Prostate gland (tissue), 2 donors: ENCODE data around the gene FNDC3B. TPM values are rescaled to one million over a fixed set of nuclear protein-coding genes. Genes with fewer than 3 reads are reported as not detected.

Experiments used
- DNase-seq: peaks from one replicate; pipeline ENCODE4 v3.0.0-alpha.2; 2019; ENCODE audit warnings: low spot score
- H3K27ac ChIP-seq, 2 donors: fragments of 200-600 bp; sonication (generic); 2 replicates each; pipeline ENCODE4 v1.5.1; 2017 to 2019
- H3K27me3 ChIP-seq: fragments of 200-600 bp; sonication (generic); replicated peaks from 2 replicates; pipeline ENCODE4 v1.5.1; 2019; ENCODE audit not compliant: insufficient read depth
- H3K36me3 ChIP-seq, 2 donors: fragments of 200-600 bp; sonication (generic); 1 replicate in 1 of 2; 2 replicates in 1 of 2; pipeline versions ENCODE4 v1.5.1 to v1.8.1; 2017 to 2019
- H3K4me1 ChIP-seq: fragments of 200-600 bp; sonication (generic); replicated peaks from 2 replicates; pipeline ENCODE4 v1.5.1; 2019
- H3K4me3 ChIP-seq, 2 donors: fragments of 200-600 bp; sonication (generic); 2 replicates each; pipeline ENCODE4 v1.5.1; 2017 to 2019
- H3K9me3 ChIP-seq: fragments of 200-600 bp; sonication (generic); 2 replicates; pipeline ENCODE4 v1.5.1; 2017
- CTCF ChIP-seq, 4 experiments: fragments of 200-600 bp in 2 of 4; fragments of 450-650 bp in 2 of 4; sonication (generic) in 2 of 4; IDR thresholded peaks; 1 replicate in 3 of 4; 2 replicates in 1 of 4; pipeline ENCODE4 v1.5.1; 2016 to 2019; ENCODE audit warnings: antibody characterized with exemption in 4 of 4, mild to moderate bottlenecking in 2 of 4, moderate library complexity in 2 of 4
- POLR2A ChIP-seq: fragments of 450-650 bp; IDR thresholded peaks from one replicate; pipeline ENCODE4 v1.6.1; 2016; ENCODE audit warnings: antibody characterized with exemption, mild to moderate bottlenecking
- POLR2AphosphoS5 ChIP-seq: sonication (generic); formaldehyde crosslinking; IDR thresholded peaks from one replicate; pipeline ENCODE4 v1.6.1; 2017; ENCODE audit warnings: antibody characterized with exemption
- WGBS: methylation state at CpG from one replicate; pipeline ENCODE4 v1.1.5; 2018; 5-methylcytosine and 5-hydroxymethylcytosine counted together
- intact Hi-C: fragments of 100-400 bp; cut with DNase I; formaldehyde crosslinking; loops from one replicate; pipeline ENCODE4 v1.14.2; 2022
- total RNA-seq, 2 donors: library from RNA; depleted of rRNA; stranded (reverse); fragments of >200 nt; gene quantifications; one replicate each; pipeline ENCODE4 v1.1.0, GENCODE V29; 2016

FNDC3B gene
- total RNA-seq, 2 donors from 2014 or later = 35.9 to 62.4 TPM

DNA sequence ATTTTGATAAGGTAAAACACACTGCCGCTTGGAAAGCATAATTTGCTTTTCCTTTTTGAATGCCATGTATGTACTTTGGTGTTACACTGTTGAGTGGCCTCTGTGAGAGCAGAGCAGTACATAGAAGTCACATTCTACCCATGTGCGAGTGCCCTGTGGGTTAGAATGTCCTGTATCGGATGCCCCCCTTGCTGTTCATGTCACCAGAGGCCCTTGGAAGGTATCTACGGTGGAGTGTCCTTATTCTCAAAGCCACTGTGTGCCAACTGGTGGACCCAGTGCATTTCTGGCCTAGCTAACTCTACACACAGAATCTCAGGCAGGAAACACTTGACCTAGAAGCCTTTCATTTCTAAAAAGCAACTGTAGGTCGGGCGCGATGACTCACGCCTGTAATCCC is 271.8 kb downstream of the FNDC3B start:
- WGBS = 97% methylated on average over 8 of the region's 8 CpGs
- no peak for DNase-seq
- Histone ChIP-seq H3K27ac (no peak overlapping the region), H3K4me3 (no peak overlapping the region), H3K36me3 (peaks cover 0 to 5% of the 10 kb centered on the region in 2 donors), H3K4me1 (peaks cover 6% of the 10 kb centered on the region), H3K27me3 (no peaks in the 10 kb centered on the region), H3K9me3 (no peaks in the 10 kb centered on the region)
- intact Hi-C loops = no loop called here
- TF ChIP-seq POLR2A (no peak), POLR2AphosphoS5 (no peak)

GRCh38 chr3:172312001-172312400 is 272.6 kb downstream of the FNDC3B start:
- TF ChIP-seq POLR2AphosphoS5 = no peak
- no peak for TF ChIP-seq CTCF (IDR thresholded peaks at IDR 0.05)
- no peak for TF ChIP-seq POLR2A
- Histone ChIP-seq H3K36me3 (peaks cover 0 to 5% of the 10 kb centered on the region in 2 donors), H3K9me3 (no peaks in the 10 kb centered on the region), H3K4me1 (peaks cover 6% of the 10 kb centered on the region), H3K27me3 (no peaks in the 10 kb centered on the region), H3K27ac (no peak overlapping the region), H3K4me3 (no peak overlapping the region)
- DNase-seq = no peak
- intact Hi-C loops = no loop called here
- 55% methylated on average over 6 of the region's 6 CpGs for WGBS

GRCh38 chr3:172312711-172313110 is 273.3 kb downstream of the FNDC3B start:
- intact Hi-C loops = no loop called here
- Histone ChIP-seq H3K4me3 (no peak overlapping the region), H3K27ac (no peak overlapping the region), H3K9me3 (no peaks in the 10 kb centered on the region), H3K4me1 (peaks cover 7% of the 10 kb centered on the region), H3K36me3 (no peaks in the 10 kb centered on the region), H3K27me3 (no peaks in the 10 kb centered on the region)
- 82% methylated on average over 5 of the region's 5 CpGs for WGBS
- DNase-seq = no peak
- TF ChIP-seq CTCF (IDR thresholded peaks at IDR 0.05) (no peak), POLR2AphosphoS5 (no peak), POLR2A (no peak)

DNA sequence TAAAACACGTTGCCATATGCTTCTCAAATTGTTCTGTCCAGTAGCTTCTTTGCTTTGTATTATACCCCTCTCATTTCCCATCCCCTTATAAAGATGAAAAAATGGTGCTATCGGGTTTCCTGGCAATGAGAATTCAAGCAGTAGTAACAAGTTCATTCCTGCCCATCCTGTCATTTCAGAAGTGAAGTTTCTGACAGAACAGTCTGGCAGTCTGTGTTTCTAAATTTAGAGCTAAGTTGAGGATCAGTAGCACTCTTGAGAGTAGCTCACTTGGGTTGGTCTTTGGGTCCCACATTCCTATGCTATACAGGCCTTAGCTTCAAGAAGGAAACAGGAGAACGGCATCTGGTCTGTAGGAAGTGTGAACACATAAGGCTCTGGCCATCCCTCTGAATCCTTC is 274.3 kb downstream of the FNDC3B start:
- no peaks in the 10 kb centered on the region for H3K9me3 ChIP-seq
- intact Hi-C loops = no loop called here

DNA sequence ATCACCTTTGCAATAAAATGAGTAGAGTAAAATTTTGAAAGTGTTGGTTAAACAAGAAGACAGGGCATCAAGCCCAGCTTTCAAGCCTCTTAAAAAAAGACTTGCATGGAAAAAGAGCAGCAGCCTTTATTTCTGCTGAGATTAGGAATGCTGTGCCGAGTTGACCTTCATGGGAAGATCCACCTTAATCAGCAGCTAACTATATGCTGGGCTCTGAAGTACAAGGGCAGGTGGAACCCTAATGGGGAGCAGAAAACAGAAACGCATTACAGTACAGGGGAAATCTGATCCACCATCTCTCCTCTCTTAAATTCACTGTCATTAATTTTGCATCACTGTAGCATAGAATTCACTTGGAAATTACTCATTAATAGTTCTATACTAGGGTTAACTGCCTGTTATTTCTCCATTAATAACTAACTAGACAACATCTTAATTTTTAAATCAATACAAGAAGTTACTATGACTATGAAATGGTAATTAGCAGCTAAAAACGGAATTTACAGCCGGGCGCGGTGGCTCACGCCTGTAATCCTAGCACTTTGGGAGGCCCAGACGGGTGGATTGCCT is 275.3 kb downstream of the FNDC3B start:
- 79% methylated on average over 8 of the region's 8 CpGs for WGBS
- DNase-seq = no peak
- H3K36me3 ChIP-seq = no peaks in the 10 kb centered on the region
- no peak overlapping the region for H3K4me3 ChIP-seq
- no peak overlapping the region for H3K27ac ChIP-seq
- no peaks in the 10 kb centered on the region for H3K27me3 ChIP-seq
- intact Hi-C loops = no loop called here
- TF ChIP-seq POLR2AphosphoS5 (no peak), POLR2A (no peak), CTCF (IDR thresholded peaks at IDR 0.05) (no peak)
- H3K4me1 ChIP-seq = peaks cover 11% of the 10 kb centered on the region
- H3K9me3 ChIP-seq = no peaks in the 10 kb centered on the region

More for the DNA sequence above, 274.3 kb downstream of the FNDC3B start:
- Histone ChIP-seq H3K27me3 (no peaks in the 10 kb centered on the region), H3K27ac (no peak overlapping the region), H3K4me3 (no peak overlapping the region), H3K4me1 (peaks cover 11% of the 10 kb centered on the region), H3K36me3 (no peaks in the 10 kb centered on the region)
- DNase-seq = no peak
- TF ChIP-seq POLR2AphosphoS5 = no peak
- no peak for TF ChIP-seq CTCF (IDR thresholded peaks at IDR 0.05)
- no peak for TF ChIP-seq POLR2A
- 47% methylated on average over 3 of the region's 3 CpGs for WGBS
